Stimulated activated CD4-positive, alpha-beta T cell treated with anti-CD3 and anti-CD28 coated beads, Interleukin-2, amount 100 ng/mL, for 48 hours (primary cell): ENCODE measurements around the gene CHMP3.

Experiments
- DNase-seq, 2 donors: peaks; one replicate each; pipeline ENCODE4 v3.0.0-alpha.2; 2020

The CHMP3 gene

GRCh38 chr2:86461042-86461743 lies 102.0 kb downstream of the CHMP3 start:
- no peak for DNase-seq

- DNase-seq, result no peak
Observed at GRCh38 chr2:86455181-86455580, 108.1 kb downstream of the CHMP3 start.

- no peak for DNase-seq
Observed at GRCh38 chr2:86454238-86454637, 109.0 kb downstream of the CHMP3 start.

GRCh38 chr2:86453836-86454235 lies 109.4 kb downstream of the CHMP3 start:
- no peak for DNase-seq
